ENCODE measurements around the gene MYPN.
"Not testable (repeated sequence)": the region's sequence is repeated elsewhere in the genome, so short reads cannot be mapped to it uniquely, and the experiment has no call there.

DNA sequence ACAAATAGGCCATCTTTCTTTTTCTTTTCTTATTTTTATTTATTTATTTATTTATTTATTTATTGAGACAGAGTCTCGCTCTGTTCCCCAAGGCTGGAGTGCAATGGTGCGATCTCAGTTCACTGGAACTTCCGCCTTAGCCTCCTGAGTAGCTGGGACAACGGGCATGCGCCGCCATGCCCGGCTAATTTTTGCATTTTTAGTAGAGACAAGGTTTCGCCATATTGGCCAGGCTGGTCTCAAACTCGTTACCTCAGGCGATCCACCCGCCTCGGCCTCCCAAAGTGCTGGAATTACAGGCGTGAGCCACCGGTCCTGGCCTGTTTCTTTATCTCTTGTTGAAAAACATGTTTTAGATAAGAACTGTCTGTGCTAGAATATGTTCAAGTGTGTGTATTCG lies 33.2 kb upstream of the MYPN start:
- TF ChIP-seq POLR2AphosphoS5, POLR2A (IDR thresholded peaks at IDR 0.05): not testable (repeated sequence)
- TF ChIP-seq, protein P1, sequence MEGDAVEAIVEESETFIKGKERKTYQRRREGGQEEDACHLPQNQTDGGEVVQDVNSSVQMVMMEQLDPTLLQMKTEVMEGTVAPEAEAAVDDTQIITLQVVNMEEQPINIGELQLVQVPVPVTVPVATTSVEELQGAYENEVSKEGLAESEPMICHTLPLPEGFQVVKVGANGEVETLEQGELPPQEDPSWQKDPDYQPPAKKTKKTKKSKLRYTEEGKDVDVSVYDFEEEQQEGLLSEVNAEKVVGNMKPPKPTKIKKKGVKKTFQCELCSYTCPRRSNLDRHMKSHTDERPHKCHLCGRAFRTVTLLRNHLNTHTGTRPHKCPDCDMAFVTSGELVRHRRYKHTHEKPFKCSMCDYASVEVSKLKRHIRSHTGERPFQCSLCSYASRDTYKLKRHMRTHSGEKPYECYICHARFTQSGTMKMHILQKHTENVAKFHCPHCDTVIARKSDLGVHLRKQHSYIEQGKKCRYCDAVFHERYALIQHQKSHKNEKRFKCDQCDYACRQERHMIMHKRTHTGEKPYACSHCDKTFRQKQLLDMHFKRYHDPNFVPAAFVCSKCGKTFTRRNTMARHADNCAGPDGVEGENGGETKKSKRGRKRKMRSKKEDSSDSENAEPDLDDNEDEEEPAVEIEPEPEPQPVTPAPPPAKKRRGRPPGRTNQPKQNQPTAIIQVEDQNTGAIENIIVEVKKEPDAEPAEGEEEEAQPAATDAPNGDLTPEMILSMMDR (IDR thresholded peaks at IDR 0.05): not testable (repeated sequence)
